Measurements from ENCODE around the gene LRP2.
A peak's percentile ranks its signal among the peaks of the same experiment; 100 is the strongest.

The LRP2 gene

DNA sequence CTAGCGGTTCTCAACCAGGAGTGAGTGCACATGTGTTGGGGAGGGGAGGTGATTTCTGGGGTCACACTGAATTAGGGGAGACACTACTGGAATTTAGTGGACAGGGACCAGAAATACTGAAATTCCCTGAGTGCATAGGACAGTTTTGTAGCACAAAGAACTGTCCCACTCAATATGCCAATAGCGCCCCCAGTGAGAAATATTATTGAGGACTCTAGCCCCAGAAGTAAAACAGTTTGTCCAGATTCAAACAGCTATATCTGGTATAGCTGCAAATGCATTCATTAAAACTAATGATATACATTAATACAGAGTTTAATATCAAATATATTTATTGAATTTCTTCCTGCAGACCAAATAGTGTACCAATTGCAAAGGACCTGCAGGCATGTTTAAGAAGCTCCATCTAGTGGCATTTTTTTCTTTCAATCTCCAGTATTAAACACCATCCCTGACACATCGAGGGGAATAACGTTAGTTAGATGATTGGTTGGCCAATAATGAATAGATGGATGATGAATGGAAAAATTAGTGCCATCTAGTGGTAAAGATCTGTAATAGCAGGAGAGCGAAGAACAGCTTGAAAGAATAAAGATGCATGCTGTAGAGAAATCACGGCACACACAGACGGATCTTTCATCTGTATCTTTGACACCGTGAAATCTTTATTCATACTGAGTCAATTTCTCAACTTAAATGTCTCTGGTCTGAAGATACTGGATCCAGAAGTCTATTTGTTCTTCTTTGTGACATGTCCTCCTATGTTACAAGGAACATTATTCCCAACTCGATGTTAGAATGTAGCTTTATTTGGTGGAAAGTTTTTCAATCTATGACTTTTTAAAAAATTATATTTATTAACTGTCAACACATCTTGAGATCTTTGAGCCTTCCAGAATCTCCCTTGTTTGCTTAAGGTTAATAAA, 230.5 kb downstream of the LRP2 start:
- Histone ChIP-seq H3K4me1 (ENCODE audit: control extremely low read depth in 1 of 4, control insufficient read depth in 4 of 4, insufficient read depth in 4 of 4, low read length in 3 of 4) (peaks cover 0 to 1% (median 0%) of the 10 kb centered on the region in 4 experiments), H3K27me3 (replicated peaks in 2 of 5; ENCODE audit: control insufficient read depth in 4 of 5, insufficient read depth in 5 of 5, low read length in 4 of 5) (no peaks in the 10 kb centered on the region), H3K27ac (ENCODE audit: insufficient read depth in 1 of 2, low read depth in 1 of 2, low read length in 2 of 2, poor library complexity in 1 of 2, severe bottlenecking in 2 of 2) (no peak overlapping the region), H3K36me3 (ENCODE audit: control insufficient read depth in 4 of 4, insufficient read depth in 4 of 4, low read length in 3 of 4) (no peaks in the 10 kb centered on the region), H3K9me3 (ENCODE audit: control extremely low read depth in 1 of 5, control insufficient read depth in 4 of 5, insufficient read depth in 2 of 5, low read depth in 1 of 5, low read length in 4 of 5) (no peaks in the 10 kb centered on the region), H3K4me3 (ENCODE audit: control insufficient read depth in 1 of 7, extremely low read depth in 1 of 7, insufficient read depth in 4 of 7, low read depth in 2 of 7, low read length in 6 of 7) (no peak overlapping the region)
- 19% methylated on average over 4 of the region's 9 CpGs for WGBS (ENCODE audit: insufficient coverage)
- ChIA-PET CTCF (interaction anchor here (0.7 to 3.1 kb wide), 18 partner anchors 9 to 266 kb away, joined by 3 to 30 read pairs (median 5); no protein-coding TSS in a partner anchor), POLR2A (no interaction called here)
- DNase-seq, result peak; percentile 42 to 74 (median 67)

DNA sequence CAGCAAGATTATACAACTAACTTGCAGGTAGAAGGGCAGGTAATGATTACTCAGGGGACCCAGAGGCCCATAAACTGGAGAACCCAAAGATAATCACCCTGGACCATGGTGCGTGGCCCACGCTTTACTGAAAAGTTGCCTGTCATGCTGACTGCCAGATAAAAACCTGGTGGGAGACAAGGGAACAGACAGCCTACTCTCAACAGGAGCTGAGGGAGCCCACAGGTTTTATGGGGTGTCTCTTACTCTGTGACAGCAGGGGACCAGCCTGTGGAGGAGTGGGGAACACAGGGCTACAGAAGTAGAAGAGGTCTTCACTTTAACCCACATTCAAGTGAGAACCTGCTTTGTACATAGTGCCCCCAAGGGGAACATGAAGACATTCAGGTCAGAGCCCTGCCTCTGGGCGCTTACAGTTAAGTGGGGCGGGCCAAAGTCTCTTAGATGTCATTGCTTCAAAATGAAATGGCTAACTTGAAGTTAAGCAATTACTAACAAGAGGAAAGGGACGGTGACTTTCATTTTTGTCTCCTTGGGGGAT, 232.6 kb downstream of the LRP2 start:
- POLR2A ChIA-PET, result no interaction called here
- CTCF ChIA-PET, result interaction anchor here (1.4 to 3.1 kb wide), 5 partner anchors 11 to 172 kb away, joined by 4 to 26 read pairs (median 7); no protein-coding TSS in a partner anchor
- no peak overlapping the region for H3K27ac ChIP-seq (ENCODE audit: insufficient read depth in 1 of 2, low read depth in 1 of 2, low read length in 2 of 2, poor library complexity in 1 of 2, severe bottlenecking in 2 of 2)
- no peaks in the 10 kb centered on the region for H3K36me3 ChIP-seq (ENCODE audit: control insufficient read depth in 4 of 4, insufficient read depth in 4 of 4, low read length in 3 of 4)
- WGBS (ENCODE audit: insufficient coverage), result 89% methylated on average over 4 of the region's 5 CpGs
- peaks cover 0 to 1% (median 0%) of the 10 kb centered on the region in 4 experiments for H3K4me1 ChIP-seq (ENCODE audit: control extremely low read depth in 1 of 4, control insufficient read depth in 4 of 4, insufficient read depth in 4 of 4, low read length in 3 of 4)
- H3K27me3 ChIP-seq (replicated peaks in 2 of 5; ENCODE audit: control insufficient read depth in 4 of 5, insufficient read depth in 5 of 5, low read length in 4 of 5), result no peaks in the 10 kb centered on the region
- DNase-seq, result no peak
- no peaks in the 10 kb centered on the region for H3K9me3 ChIP-seq (ENCODE audit: control extremely low read depth in 1 of 5, control insufficient read depth in 4 of 5, insufficient read depth in 2 of 5, low read depth in 1 of 5, low read length in 4 of 5)
- H3K4me3 ChIP-seq (ENCODE audit: control insufficient read depth in 1 of 7, extremely low read depth in 1 of 7, insufficient read depth in 4 of 7, low read depth in 2 of 7, low read length in 6 of 7), result no peak overlapping the region

DNA sequence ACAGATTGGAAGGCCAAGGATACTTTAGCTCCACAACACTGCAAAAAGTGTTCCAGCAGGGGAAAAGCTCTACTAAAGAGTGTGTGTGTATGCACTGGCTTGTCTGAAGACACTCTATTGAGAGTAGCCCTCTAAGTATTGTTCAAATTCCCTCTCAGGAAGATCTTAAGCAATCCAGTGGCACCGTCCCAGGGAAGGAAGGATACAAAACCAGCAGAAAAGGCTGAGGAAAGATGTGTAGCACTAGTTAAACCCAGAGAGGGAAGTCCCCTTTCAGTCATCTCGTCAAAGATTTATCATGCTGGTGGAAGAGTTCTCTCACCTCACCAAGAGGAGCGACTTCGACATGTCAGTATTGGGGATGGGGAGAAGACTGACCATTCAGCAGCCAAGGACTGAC, 242.5 kb downstream of the LRP2 start:
- Histone ChIP-seq H3K4me1 (ENCODE audit: control extremely low read depth in 1 of 4, control insufficient read depth in 4 of 4, insufficient read depth in 4 of 4, low read length in 3 of 4) (peaks cover 0 to 10% (median 2%) of the 10 kb centered on the region in 4 experiments), H3K27me3 (replicated peaks in 2 of 5; ENCODE audit: control insufficient read depth in 4 of 5, insufficient read depth in 5 of 5, low read length in 4 of 5) (no peaks in the 10 kb centered on the region), H3K27ac (ENCODE audit: insufficient read depth in 1 of 2, low read depth in 1 of 2, low read length in 2 of 2, poor library complexity in 1 of 2, severe bottlenecking in 2 of 2) (no peak overlapping the region), H3K9me3 (ENCODE audit: control extremely low read depth in 1 of 5, control insufficient read depth in 4 of 5, insufficient read depth in 2 of 5, low read depth in 1 of 5, low read length in 4 of 5) (peaks cover 0 to 6% (median 0%) of the 10 kb centered on the region in 5 experiments), H3K36me3 (ENCODE audit: control insufficient read depth in 4 of 4, insufficient read depth in 4 of 4, low read length in 3 of 4) (no peaks in the 10 kb centered on the region), H3K4me3 (ENCODE audit: control insufficient read depth in 1 of 7, extremely low read depth in 1 of 7, insufficient read depth in 4 of 7, low read depth in 2 of 7, low read length in 6 of 7) (no peak overlapping the region)
- ChIA-PET POLR2A (interaction anchor here (0.5 kb wide), 1 partner anchor 31 kb away, joined by 3 read pairs; no protein-coding TSS in a partner anchor), CTCF (interaction anchor here (1.7 to 4.2 kb wide), 2 partner anchors 11 to 12 kb away, joined by 7 to 24 read pairs; no protein-coding TSS in a partner anchor)
- no peak for DNase-seq
- WGBS (ENCODE audit: insufficient coverage), result 73% methylated on average over 3 of the region's 4 CpGs

DNA sequence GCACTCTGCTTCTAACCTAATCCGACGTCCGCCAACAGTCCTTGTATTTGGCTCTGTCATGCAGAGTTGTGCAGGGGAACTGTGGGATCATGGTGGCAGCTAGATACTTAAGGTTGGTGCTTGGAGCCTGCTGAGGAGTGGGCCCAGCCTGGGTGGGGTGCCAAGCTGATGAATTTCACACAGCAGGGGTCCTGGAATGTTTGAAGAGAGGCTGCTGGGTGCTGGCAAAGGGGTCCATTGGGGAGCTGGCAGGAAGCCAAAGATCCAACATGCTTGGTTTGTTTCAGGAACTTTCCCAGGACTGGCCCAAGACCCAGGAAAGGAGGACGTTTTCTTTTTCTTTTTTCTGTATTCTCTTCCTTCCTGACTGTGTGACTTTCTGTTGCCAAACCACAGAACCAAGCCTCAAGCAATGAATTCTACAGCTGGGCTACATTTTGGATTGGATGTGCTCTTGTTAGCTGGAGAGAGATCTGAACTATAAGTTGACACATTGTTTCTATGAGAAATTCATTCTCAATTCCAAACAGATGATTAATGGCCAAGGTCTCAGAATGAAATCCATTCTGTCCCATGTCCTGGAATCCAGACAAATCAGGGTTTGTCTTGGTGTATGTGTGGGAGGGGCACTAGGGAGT, 243.1 kb downstream of the LRP2 start:
- Histone ChIP-seq H3K4me1 (ENCODE audit: control extremely low read depth in 1 of 4, control insufficient read depth in 4 of 4, insufficient read depth in 4 of 4, low read length in 3 of 4) (peaks cover 0 to 10% (median 2%) of the 10 kb centered on the region in 4 experiments), H3K27ac (ENCODE audit: insufficient read depth in 1 of 2, low read depth in 1 of 2, low read length in 2 of 2, poor library complexity in 1 of 2, severe bottlenecking in 2 of 2) (no peak overlapping the region), H3K4me3 (ENCODE audit: control insufficient read depth in 1 of 7, extremely low read depth in 1 of 7, insufficient read depth in 4 of 7, low read depth in 2 of 7, low read length in 6 of 7) (no peak overlapping the region), H3K27me3 (replicated peaks in 2 of 5; ENCODE audit: control insufficient read depth in 4 of 5, insufficient read depth in 5 of 5, low read length in 4 of 5) (no peaks in the 10 kb centered on the region), H3K9me3 (ENCODE audit: control extremely low read depth in 1 of 5, control insufficient read depth in 4 of 5, insufficient read depth in 2 of 5, low read depth in 1 of 5, low read length in 4 of 5) (peaks cover 0 to 6% (median 0%) of the 10 kb centered on the region in 5 experiments), H3K36me3 (ENCODE audit: control insufficient read depth in 4 of 4, insufficient read depth in 4 of 4, low read length in 3 of 4) (no peaks in the 10 kb centered on the region)
- POLR2A ChIA-PET, result no interaction called here
- WGBS (ENCODE audit: insufficient coverage), result 100% methylated on average over 3 of the region's 4 CpGs
- DNase-seq, result no peak
- CTCF ChIA-PET, result interaction anchor here (1.7 to 4.2 kb wide), 2 partner anchors 11 to 13 kb away, joined by 7 to 24 read pairs; no protein-coding TSS in a partner anchor

DNA sequence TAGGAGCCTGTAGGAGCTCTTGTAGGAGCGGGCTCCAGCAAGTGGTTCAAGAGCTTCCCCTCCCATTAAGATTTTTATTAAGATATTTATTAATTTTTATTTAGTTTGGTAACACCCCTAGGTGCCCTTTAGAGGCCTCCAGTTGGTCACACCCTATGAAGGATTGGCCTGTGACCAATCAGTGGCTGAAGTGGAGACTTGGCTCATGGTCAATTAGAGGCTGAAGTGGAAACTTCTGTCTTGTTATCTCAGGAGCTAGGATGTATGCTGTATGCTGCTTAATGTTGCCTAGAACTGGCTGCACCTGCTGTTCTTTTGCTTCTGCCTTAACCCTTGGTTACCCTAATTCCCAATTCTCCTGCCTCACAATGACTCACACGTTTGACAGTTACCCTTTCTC, 244.3 kb downstream of the LRP2 start:
- ChIA-PET CTCF (interaction anchor here (1.0 to 4.2 kb wide), 6 partner anchors 9 to 21 kb away, joined by 3 to 24 read pairs (median 4); no protein-coding TSS in a partner anchor), POLR2A (no interaction called here)
- DNase-seq, result no peak
- H3K36me3 ChIP-seq (ENCODE audit: control insufficient read depth in 4 of 4, insufficient read depth in 4 of 4, low read length in 3 of 4), result no peaks in the 10 kb centered on the region
- H3K9me3 ChIP-seq (ENCODE audit: control extremely low read depth in 1 of 5, control insufficient read depth in 4 of 5, insufficient read depth in 2 of 5, low read depth in 1 of 5, low read length in 4 of 5), result peaks cover 0 to 6% (median 0%) of the 10 kb centered on the region in 5 experiments
- H3K27me3 ChIP-seq (replicated peaks in 2 of 5; ENCODE audit: control insufficient read depth in 4 of 5, insufficient read depth in 5 of 5, low read length in 4 of 5), result no peaks in the 10 kb centered on the region
- no peak overlapping the region for H3K27ac ChIP-seq (ENCODE audit: insufficient read depth in 1 of 2, low read depth in 1 of 2, low read length in 2 of 2, poor library complexity in 1 of 2, severe bottlenecking in 2 of 2)
- 100% methylated on average over 1 of the region's 2 CpGs for WGBS (ENCODE audit: insufficient coverage)
- H3K4me1 ChIP-seq (ENCODE audit: control extremely low read depth in 1 of 4, control insufficient read depth in 4 of 4, insufficient read depth in 4 of 4, low read length in 3 of 4), result peaks cover 0 to 10% (median 2%) of the 10 kb centered on the region in 4 experiments
- H3K4me3 ChIP-seq (ENCODE audit: control insufficient read depth in 1 of 7, extremely low read depth in 1 of 7, insufficient read depth in 4 of 7, low read depth in 2 of 7, low read length in 6 of 7), result no peak overlapping the region

DNA sequence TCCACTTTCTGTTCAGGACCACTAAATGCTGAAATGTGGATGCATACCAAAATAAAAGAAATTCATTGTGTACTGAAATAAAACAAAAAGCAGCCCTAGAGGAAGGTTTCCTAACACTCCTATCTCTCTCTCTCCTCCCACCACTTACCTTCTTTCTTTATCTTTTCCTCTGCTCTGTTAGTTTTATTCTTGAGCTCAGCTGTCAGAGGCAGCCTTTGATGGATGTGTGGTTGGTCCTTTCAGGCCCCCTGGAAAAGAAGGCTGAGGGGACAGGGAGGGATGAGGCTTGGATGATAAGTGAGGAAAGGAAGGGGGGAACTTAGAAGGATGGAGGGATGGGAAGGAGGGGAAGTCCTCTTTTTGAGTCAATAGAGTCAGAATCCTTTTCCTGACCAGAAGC, 245.3 kb downstream of the LRP2 start:
- DNase-seq, result no peak
- peaks cover 0 to under 1% (median 0%) of the 10 kb centered on the region in 5 experiments for H3K9me3 ChIP-seq (ENCODE audit: control extremely low read depth in 1 of 5, control insufficient read depth in 4 of 5, insufficient read depth in 2 of 5, low read depth in 1 of 5, low read length in 4 of 5)
- no peak overlapping the region for H3K27ac ChIP-seq (ENCODE audit: insufficient read depth in 1 of 2, low read depth in 1 of 2, low read length in 2 of 2, poor library complexity in 1 of 2, severe bottlenecking in 2 of 2)
- no peaks in the 10 kb centered on the region for H3K27me3 ChIP-seq (replicated peaks in 2 of 5; ENCODE audit: control insufficient read depth in 4 of 5, insufficient read depth in 5 of 5, low read length in 4 of 5)
- ChIA-PET POLR2A (no interaction called here), CTCF (interaction anchor here (1.0 to 4.2 kb wide), 3 partner anchors 8 to 15 kb away, joined by 3 to 24 read pairs (median 5); no protein-coding TSS in a partner anchor)
- H3K36me3 ChIP-seq (ENCODE audit: control insufficient read depth in 4 of 4, insufficient read depth in 4 of 4, low read length in 3 of 4), result no peaks in the 10 kb centered on the region
- no peak overlapping the region for H3K4me3 ChIP-seq (ENCODE audit: control insufficient read depth in 1 of 7, extremely low read depth in 1 of 7, insufficient read depth in 4 of 7, low read depth in 2 of 7, low read length in 6 of 7)
- H3K4me1 ChIP-seq (ENCODE audit: control extremely low read depth in 1 of 4, control insufficient read depth in 4 of 4, insufficient read depth in 4 of 4, low read length in 3 of 4), result peaks cover 0 to 10% (median 2%) of the 10 kb centered on the region in 4 experiments

Data from common myeloid progenitor, CD34-positive (primary cell).